ENCODE data around the gene GNA14. TPM values are rescaled to one million over a fixed set of nuclear protein-coding genes. Genes with fewer than 3 reads are reported as not detected.

Gene GNA14
- total and polyA plus RNA-seq, 7 donors, result 0.31 to 1.1 (median 0.47) TPM

DNA sequence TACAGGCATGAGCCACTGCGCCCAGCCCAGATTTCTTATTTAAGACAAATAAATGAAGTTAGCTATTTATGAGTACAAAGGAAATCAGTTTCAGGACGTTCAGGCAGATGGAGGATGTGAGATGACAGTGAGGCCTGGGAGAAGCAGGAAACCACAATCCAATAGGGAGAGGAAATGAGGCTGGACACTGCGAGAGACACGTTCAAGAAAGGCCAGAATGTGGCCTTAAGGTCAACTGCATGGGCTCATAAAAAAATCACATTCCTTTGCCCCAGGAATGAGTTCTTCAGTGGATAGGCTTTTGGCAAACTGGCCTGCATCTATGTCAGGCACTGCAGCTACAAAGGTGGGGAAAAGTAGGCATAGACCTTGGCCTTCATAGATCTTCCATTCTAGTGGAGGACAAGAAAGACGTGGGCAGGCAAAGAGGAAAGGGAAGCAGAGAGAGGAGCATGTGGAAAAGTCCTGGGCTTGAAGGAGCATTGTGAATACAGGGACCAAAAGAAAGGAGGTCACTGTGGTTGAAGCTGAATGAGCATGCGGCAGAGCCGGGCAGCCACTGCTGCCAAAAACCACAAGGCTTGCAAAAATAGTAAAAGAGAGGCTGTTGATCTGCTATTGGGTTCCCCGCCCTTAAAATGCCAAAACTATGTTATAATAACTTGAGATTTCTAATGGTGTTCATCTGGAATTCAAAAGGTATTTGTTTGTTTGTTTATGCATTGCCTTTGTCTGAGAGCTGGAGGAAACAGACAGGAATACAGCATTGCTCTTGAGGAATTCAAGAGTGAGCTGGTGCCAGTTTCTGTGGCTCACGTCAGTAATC lies 133.0 kb downstream of the GNA14 start:
- Histone ChIP-seq H3K9me3 (no peaks in the 10 kb centered on the region), H3K27me3 (ENCODE audit: insufficient read depth in 3 of 3, low read length in 2 of 3) (peaks cover 0 to 2% (median 0%) of the 10 kb centered on the region in 3 donors), H3K27ac (peak overlapping the region; percentile 53), H3K4me1 (no peaks in the 10 kb centered on the region), H3K36me3 (ENCODE audit: insufficient read depth in 1 of 2, low read depth in 1 of 2) (no peaks in the 10 kb centered on the region), H3K4me3 (no peak overlapping the region)
- TF ChIP-seq, protein P1, sequence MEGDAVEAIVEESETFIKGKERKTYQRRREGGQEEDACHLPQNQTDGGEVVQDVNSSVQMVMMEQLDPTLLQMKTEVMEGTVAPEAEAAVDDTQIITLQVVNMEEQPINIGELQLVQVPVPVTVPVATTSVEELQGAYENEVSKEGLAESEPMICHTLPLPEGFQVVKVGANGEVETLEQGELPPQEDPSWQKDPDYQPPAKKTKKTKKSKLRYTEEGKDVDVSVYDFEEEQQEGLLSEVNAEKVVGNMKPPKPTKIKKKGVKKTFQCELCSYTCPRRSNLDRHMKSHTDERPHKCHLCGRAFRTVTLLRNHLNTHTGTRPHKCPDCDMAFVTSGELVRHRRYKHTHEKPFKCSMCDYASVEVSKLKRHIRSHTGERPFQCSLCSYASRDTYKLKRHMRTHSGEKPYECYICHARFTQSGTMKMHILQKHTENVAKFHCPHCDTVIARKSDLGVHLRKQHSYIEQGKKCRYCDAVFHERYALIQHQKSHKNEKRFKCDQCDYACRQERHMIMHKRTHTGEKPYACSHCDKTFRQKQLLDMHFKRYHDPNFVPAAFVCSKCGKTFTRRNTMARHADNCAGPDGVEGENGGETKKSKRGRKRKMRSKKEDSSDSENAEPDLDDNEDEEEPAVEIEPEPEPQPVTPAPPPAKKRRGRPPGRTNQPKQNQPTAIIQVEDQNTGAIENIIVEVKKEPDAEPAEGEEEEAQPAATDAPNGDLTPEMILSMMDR (IDR thresholded peaks at IDR 0.05), result no peak
- 21 to 40% (median 26%) methylated on average over 9 of the region's 9 CpGs for WGBS, 3 donors
- intact Hi-C loops (cut with DNase I), result no loop called here
- ATAC-seq (peak in 1 of 4 donors; percentile 50), DNase-seq (no peak)

DNA sequence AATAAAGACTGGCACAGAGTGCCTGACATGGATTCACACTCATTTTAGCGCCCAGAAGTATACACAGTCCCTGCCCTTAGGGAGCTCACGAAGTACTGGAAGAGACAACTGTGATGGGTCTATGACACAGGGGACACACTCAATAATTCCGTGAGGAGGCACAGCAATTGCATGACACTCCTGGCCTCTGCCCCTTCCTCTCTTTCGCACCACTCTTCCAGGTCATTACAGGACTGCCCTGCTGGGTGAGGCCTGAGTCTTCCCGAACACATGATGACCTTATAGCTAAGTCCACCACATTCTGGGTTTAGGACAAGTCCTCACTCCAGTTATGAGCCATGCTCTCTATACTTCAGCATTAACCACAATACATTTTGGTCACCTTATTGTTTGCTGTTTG lies 134.7 kb downstream of the GNA14 start:
- H3K4me1 ChIP-seq, result no peaks in the 10 kb centered on the region
- no peak overlapping the region for H3K27ac ChIP-seq
- no peak for ATAC-seq
- H3K4me3 ChIP-seq, result no peak overlapping the region
- 45 to 74% (median 46%) methylated on average over 5 of the region's 5 CpGs for WGBS, 3 donors
- no peak for DNase-seq
- H3K27me3 ChIP-seq (ENCODE audit: insufficient read depth in 3 of 3, low read length in 2 of 3), result peaks cover 0 to 2% (median 0%) of the 10 kb centered on the region in 3 donors
- intact Hi-C loops (cut with DNase I), result no loop called here
- no peaks in the 10 kb centered on the region for H3K9me3 ChIP-seq
- no peaks in the 10 kb centered on the region for H3K36me3 ChIP-seq (ENCODE audit: insufficient read depth in 1 of 2, low read depth in 1 of 2)
- TF ChIP-seq, protein P1 (IDR thresholded peaks at IDR 0.05), result no peak

DNA sequence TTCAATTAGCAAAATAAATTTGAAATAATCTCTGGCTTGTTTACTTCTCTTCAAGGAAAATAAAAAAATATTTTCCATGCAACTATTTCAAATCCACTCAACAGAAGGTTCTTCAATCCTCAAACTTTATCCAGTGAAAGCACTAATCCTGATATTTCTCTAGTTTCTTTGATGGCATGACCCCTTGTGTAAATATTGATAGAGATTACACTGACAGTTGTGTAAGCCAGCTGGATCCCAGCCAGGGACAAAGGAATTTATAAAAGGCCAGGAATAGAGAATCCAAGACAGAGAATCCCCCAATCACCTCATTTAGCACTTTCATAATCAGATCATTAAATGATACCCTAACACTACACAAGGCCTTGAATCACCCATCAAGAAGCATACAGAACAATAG lies 135.2 kb downstream of the GNA14 start:
- Histone ChIP-seq H3K4me3 (no peak overlapping the region), H3K36me3 (ENCODE audit: insufficient read depth in 1 of 2, low read depth in 1 of 2) (no peaks in the 10 kb centered on the region), H3K27ac (no peak overlapping the region), H3K4me1 (no peaks in the 10 kb centered on the region), H3K27me3 (ENCODE audit: insufficient read depth in 3 of 3, low read length in 2 of 3) (peaks cover 0 to 2% (median 0%) of the 10 kb centered on the region in 3 donors), H3K9me3 (no peaks in the 10 kb centered on the region)
- TF ChIP-seq, protein P1 (IDR thresholded peaks at IDR 0.05), result no peak
- ATAC-seq, result no peak
- intact Hi-C loops (cut with DNase I), result no loop called here
- DNase-seq, result no peak

DNA sequence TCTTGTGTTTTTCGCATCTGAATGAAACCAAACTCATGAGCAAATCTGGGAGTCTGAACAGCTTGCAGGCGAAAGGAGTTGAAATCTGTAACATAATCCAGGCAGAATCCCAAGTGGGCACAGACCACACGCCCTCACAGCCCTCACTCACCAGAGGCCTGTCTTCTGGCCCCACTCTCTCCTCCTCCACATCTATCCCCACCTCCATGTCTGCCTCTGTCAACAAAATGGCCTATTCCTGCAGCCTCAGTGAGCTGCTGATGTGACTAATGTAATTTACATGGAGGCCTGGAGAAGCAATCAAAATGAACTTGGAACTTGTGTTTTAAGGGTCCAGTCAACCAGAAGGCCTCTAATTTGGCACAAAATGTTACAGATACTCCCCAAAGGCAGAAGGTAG lies 136.6 kb downstream of the GNA14 start:
- Histone ChIP-seq H3K27ac (no peak overlapping the region), H3K9me3 (no peaks in the 10 kb centered on the region), H3K4me3 (no peak overlapping the region), H3K4me1 (no peaks in the 10 kb centered on the region), H3K27me3 (ENCODE audit: insufficient read depth in 3 of 3, low read length in 2 of 3) (peaks cover 0 to 2% (median 0%) of the 10 kb centered on the region in 3 donors), H3K36me3 (ENCODE audit: insufficient read depth in 1 of 2, low read depth in 1 of 2) (no peaks in the 10 kb centered on the region)
- ATAC-seq (no peak), DNase-seq (no peak)
- intact Hi-C loops (cut with DNase I), result no loop called here
- TF ChIP-seq, protein P1 (IDR thresholded peaks at IDR 0.05), result no peak
- WGBS, 3 donors, result 74 to 86% (median 84%) methylated on average over 3 of the region's 3 CpGs
